GM12873 (cell line): ENCODE results near the gene ZNF362.

ENCODE experiments used
- TF ChIP-seq, protein P1 (sequence below): IDR thresholded peaks from 2 replicates; pipeline ENCODE4 v1.5.1; 2012; ENCODE audit warnings: low read depth, mild to moderate bottlenecking, moderate library complexity, low read length, control low read depth; ENCODE audit not compliant: insufficient read depth; ENCODE audit errors: missing control alignments

The ZNF362 gene

DNA sequence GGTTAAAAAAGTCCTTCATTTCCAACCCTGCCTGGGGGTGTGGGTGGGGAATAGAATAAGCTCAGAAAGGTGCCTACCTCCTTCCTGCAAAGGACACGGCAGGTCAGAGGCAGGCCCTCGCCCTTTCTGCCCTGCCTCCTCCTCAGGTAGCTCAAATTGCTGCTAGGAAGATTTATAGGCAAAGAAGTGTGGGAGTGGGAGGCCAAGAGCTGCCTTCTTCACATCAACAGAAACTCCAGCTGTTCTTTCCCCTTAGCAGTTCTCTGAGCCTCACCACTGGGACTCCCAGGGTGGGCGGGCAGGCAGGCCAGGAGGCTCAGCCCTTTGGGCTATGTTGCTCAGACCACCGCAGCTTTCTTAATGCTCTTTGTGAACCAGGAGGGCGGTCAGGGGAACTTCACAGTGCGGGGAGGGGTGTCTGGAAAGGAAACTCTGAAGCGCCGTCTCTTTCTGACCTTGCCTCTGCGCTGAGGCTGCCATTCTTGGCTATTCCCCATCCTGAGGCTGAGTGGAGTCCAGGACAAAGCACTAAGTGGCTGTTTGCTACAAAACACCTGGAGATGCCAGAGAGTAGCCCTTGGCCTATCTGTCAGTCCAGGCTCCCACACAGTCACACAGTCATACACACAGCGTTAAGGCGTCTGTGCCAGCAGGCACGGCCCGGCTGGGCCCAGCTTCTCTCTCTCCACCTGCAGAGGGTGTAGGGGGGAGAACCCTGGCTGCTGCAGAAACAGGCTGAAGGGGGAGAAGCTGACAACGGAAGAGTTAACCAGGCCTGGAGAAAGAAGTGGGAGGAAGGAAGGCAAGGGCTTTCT is 67.6 kb downstream of the ZNF362 start:
- TF ChIP-seq, protein P1, sequence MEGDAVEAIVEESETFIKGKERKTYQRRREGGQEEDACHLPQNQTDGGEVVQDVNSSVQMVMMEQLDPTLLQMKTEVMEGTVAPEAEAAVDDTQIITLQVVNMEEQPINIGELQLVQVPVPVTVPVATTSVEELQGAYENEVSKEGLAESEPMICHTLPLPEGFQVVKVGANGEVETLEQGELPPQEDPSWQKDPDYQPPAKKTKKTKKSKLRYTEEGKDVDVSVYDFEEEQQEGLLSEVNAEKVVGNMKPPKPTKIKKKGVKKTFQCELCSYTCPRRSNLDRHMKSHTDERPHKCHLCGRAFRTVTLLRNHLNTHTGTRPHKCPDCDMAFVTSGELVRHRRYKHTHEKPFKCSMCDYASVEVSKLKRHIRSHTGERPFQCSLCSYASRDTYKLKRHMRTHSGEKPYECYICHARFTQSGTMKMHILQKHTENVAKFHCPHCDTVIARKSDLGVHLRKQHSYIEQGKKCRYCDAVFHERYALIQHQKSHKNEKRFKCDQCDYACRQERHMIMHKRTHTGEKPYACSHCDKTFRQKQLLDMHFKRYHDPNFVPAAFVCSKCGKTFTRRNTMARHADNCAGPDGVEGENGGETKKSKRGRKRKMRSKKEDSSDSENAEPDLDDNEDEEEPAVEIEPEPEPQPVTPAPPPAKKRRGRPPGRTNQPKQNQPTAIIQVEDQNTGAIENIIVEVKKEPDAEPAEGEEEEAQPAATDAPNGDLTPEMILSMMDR = no peak

GRCh38 chr1:33324677-33325575 is 68.6 kb downstream of the ZNF362 start:
- TF ChIP-seq, protein P1 = no peak

- TF ChIP-seq, protein P1 = no peak
Measured at GRCh38 chr1:33326785-33327184, 70.5 kb downstream of the ZNF362 start.

- TF ChIP-seq, protein P1 = no peak
Measured at GRCh38 chr1:33327587-33328325, 71.5 kb downstream of the ZNF362 start.

- TF ChIP-seq, protein P1 = no peak
Measured at GRCh38 chr1:33328817-33329216, 72.5 kb downstream of the ZNF362 start.

DNA sequence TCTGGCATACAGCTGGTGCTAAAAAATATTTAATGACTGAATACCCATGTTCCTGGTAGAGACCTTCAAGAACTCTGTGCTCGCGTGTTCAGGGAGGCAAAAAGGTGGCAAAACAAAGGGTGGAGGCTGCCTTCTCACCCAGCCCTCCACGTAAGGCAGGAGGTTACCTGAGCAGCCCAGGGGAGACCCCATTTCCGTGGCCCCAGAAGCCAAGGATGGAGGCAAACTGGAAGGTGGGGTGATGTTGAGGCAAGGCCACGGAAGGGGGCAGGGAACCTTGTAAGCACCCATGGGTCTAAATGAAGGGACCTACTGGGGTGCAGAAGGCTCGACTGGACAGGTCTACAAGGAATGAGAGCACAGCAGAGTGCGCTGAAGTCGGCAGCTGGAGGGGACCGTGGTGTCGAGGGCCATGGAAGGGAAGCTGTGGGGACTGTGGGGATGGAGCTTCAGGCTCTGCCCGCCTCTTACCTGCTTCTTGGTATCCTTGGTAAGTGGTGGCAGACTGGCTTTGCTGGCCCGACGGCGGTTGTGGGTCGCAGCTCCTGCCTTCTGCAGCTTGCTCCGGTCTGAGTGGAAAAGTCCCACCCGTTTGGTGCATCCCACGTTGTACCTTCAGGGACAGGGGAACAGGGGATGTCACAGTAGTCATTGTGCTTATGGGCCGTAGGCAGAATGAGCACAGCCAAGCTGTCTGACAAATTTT is 73.5 kb downstream of the ZNF362 start:
- TF ChIP-seq, protein P1 = no peak
